ENCODE measurements around the gene CDKN2B-AS1. TPM values are rescaled to one million over a fixed set of nuclear protein-coding genes. Genes with fewer than 3 reads are reported as not detected.

The CDKN2B-AS1 gene
- total and polyA plus RNA-seq, 8 donors = 0.24 to 0.92 (median 0.55) TPM; not detected in 3

DNA sequence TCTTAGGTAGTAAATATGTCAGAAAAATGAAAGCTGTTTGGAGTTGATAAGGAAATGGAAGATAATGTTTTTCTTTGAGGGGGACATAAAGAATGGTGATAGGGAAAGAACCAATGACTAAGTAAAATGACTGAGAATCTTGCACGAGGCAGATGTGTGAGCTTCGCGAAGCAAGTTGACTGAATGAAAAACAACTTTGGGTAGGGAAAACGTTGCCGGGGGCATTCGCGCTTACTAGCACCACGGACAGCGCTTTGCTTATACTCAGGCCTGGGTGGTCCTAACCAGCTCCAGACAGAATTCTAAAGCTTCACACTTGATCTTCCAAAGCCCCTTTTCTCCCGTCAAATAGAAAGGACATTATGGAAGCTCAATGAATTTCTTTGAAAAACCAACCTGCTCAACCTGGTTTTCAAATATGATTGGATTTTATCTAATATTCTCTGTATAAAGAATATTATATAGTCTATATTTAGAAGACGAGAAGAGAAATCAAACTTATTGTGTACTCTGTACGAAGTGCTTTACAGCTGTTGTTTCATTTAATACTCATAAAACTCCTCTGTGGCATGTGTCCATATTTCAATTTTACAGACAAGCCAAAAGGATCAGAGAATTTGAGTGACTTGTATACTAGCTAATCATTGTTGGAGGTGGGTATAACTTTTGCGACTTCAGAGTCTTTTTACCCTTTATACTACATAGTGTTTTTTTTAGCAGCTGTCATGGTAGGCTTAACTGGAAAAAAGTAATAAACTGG is 16.5 kb downstream of the CDKN2B-AS1 start:
- Histone ChIP-seq H3K9me3 (no peaks in the 10 kb centered on the region), H3K27me3 (peaks cover 0 to 8% (median 0%) of the 10 kb centered on the region in 4 donors), H3K36me3 (no peaks in the 10 kb centered on the region), H3K27ac (no peak overlapping the region), H3K4me3 (no peak overlapping the region), H3K4me1 (peaks cover 0 to 11% (median 7%) of the 10 kb centered on the region in 3 donors)
- DNase-seq = no peak
- FAIRE-seq = no peak
- intact Hi-C loops (cut with DNase I) = no loop called here
- TF ChIP-seq, protein P1, sequence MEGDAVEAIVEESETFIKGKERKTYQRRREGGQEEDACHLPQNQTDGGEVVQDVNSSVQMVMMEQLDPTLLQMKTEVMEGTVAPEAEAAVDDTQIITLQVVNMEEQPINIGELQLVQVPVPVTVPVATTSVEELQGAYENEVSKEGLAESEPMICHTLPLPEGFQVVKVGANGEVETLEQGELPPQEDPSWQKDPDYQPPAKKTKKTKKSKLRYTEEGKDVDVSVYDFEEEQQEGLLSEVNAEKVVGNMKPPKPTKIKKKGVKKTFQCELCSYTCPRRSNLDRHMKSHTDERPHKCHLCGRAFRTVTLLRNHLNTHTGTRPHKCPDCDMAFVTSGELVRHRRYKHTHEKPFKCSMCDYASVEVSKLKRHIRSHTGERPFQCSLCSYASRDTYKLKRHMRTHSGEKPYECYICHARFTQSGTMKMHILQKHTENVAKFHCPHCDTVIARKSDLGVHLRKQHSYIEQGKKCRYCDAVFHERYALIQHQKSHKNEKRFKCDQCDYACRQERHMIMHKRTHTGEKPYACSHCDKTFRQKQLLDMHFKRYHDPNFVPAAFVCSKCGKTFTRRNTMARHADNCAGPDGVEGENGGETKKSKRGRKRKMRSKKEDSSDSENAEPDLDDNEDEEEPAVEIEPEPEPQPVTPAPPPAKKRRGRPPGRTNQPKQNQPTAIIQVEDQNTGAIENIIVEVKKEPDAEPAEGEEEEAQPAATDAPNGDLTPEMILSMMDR (IDR thresholded peaks at IDR 0.05) = no peak
- ATAC-seq = no peak
- 24 to 29% methylated on average over 13 of the region's 13 CpGs for WGBS, 2 donors

GRCh38 chr9:22022396-22022795 is 27.8 kb downstream of the CDKN2B-AS1 start:
- Histone ChIP-seq H3K4me3 (no peak overlapping the region), H3K36me3 (no peaks in the 10 kb centered on the region), H3K27ac (no peak overlapping the region), H3K4me1 (no peaks in the 10 kb centered on the region), H3K27me3 (peaks cover 0 to 2% (median 0%) of the 10 kb centered on the region in 4 donors), H3K9me3 (no peaks in the 10 kb centered on the region)
- WGBS, 2 donors = 86 to 92% methylated on average over 3 of the region's 3 CpGs
- ATAC-seq = no peak
- no peak for FAIRE-seq
- intact Hi-C loops (cut with DNase I) = no loop called here
- DNase-seq = no peak
- TF ChIP-seq, protein P1 (IDR thresholded peaks at IDR 0.05) = no peak

DNA sequence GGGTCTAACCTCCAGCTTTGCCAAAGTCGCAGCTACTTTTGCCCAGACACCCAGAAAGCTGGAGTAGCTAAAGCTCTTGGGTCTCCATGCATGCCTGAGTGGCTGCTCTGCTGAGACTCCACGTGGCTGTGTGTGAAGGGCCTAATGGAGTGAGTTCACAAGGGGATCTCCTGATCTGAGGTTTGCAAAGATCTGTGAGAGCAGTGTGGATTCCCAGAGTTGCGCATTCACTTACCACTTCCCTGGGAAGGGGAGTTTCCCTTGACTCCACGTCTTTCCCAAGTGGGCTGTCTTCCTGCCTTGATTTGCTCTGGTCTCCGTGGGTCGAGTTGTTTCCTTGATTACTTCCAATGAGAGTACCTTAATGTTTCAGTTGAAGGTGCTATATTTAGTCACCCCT is 32.1 kb downstream of the CDKN2B-AS1 start:
- no peaks in the 10 kb centered on the region for H3K36me3 ChIP-seq
- peaks cover 0 to 8% (median 5%) of the 10 kb centered on the region in 3 donors for H3K4me1 ChIP-seq
- FAIRE-seq (no peak), ATAC-seq (no peak), DNase-seq (no peak)
- TF ChIP-seq, protein P1 (IDR thresholded peaks at IDR 0.05) = no peak
- H3K9me3 ChIP-seq = no peaks in the 10 kb centered on the region
- intact Hi-C loops (cut with DNase I) = no loop called here
- H3K27ac ChIP-seq = no peak overlapping the region
- no peaks in the 10 kb centered on the region for H3K27me3 ChIP-seq
- no peak overlapping the region for H3K4me3 ChIP-seq
- WGBS, 2 donors = 59 to 60% methylated on average over 6 of the region's 6 CpGs

DNA sequence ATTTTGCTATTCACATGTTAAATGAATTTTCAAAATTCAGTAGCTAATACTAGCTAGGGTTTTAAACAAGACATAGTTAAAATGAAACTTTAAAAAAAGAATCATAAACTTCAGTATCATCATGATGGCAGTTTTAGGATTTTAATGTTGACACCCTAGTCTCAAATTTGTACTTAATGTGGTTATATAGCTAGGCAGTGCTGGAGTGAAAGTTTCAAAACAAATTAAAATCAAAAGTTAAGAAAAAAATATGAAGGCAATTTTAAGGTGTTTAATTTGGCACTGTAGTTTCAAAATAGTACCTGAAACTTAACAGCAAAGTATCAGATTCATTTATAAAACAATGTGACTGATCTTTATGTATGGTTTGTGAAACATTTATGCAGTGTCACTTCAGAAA is 33.8 kb downstream of the CDKN2B-AS1 start:
- no peak for FAIRE-seq
- Histone ChIP-seq H3K4me3 (no peak overlapping the region), H3K4me1 (peaks cover 0 to 8% (median 5%) of the 10 kb centered on the region in 3 donors), H3K27me3 (no peaks in the 10 kb centered on the region), H3K27ac (no peak overlapping the region), H3K9me3 (no peaks in the 10 kb centered on the region), H3K36me3 (no peaks in the 10 kb centered on the region)
- TF ChIP-seq, protein P1 (IDR thresholded peaks at IDR 0.05) = no peak
- no peak for DNase-seq
- intact Hi-C loops (cut with DNase I) = no loop called here
- no peak for ATAC-seq

DNA sequence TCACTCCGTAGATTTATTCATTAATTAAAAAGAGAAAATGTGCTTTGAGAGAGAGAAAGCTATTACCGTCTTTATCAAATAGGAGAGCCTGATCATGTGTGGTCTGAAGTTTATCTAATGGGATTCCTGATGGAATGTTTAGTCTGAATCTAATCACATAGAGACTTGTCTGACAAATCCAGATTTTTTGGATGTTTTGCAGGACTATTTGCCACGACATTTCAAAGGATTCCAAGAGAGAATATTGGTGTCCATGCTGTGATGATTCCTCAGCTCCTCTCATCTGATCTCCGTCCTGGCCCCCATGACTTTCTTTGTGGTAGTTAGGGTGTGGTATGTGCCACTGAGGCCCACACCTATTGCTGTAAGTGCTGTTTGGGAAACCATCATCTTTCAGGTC is 34.6 kb downstream of the CDKN2B-AS1 start:
- no peaks in the 10 kb centered on the region for H3K36me3 ChIP-seq
- H3K4me1 ChIP-seq = peaks cover 0 to 8% (median 5%) of the 10 kb centered on the region in 3 donors
- TF ChIP-seq, protein P1 (IDR thresholded peaks at IDR 0.05) = no peak
- intact Hi-C loops (cut with DNase I) = no loop called here
- no peak for FAIRE-seq
- H3K4me3 ChIP-seq = no peak overlapping the region
- H3K27ac ChIP-seq = no peak overlapping the region
- no peak for ATAC-seq
- no peaks in the 10 kb centered on the region for H3K27me3 ChIP-seq
- 79 to 82% methylated on average over 4 of the region's 4 CpGs for WGBS, 2 donors
- DNase-seq = no peak
- no peaks in the 10 kb centered on the region for H3K9me3 ChIP-seq
